HPDE6-E6E7 (cell line): ENCODE data around the gene CYSRT1.
"Not testable (repeated sequence)": the region's sequence is repeated elsewhere in the genome, so short reads cannot be mapped to it uniquely, and the experiment has no call there.

Experiments
- DNase-seq: peaks from one replicate; pipeline ENCODE4 v3.0.0; 2011; ENCODE audit warnings: missing footprints; ENCODE audit errors: extremely low spot score

The CYSRT1 gene

GRCh38 chr9:137236936-137237421 is 12.0 kb downstream of the CYSRT1 start:
- DNase-seq: no peak

- DNase-seq: no peak
These were observed 13.1 kb downstream of the CYSRT1 start for GRCh38 chr9:137237759-137238726.

- not testable (repeated sequence) for DNase-seq
These were observed 14.7 kb downstream of the CYSRT1 start for GRCh38 chr9:137239541-137240200.

GRCh38 chr9:137240318-137240840 is 15.4 kb downstream of the CYSRT1 start:
- DNase-seq: no peak

- DNase-seq: peak; percentile 99
These were observed 16.0 kb downstream of the CYSRT1 start, which contains the start of gene TUBB4B for GRCh38 chr9:137240841-137241489. Gene TUBB4B (plus strand): TSS chr9:137241287. CDS start chr9:137241361, 74 bp downstream.

- peak; percentile 67 for DNase-seq
These were observed 16.7 kb downstream of the CYSRT1 start for GRCh38 chr9:137241490-137242268.

GRCh38 chr9:137242269-137243203 is 17.6 kb downstream of the CYSRT1 start:
- DNase-seq: no peak

- not testable (repeated sequence) for DNase-seq
These were observed 18.3 kb downstream of the CYSRT1 start for GRCh38 chr9:137243266-137243625.

- no peak for DNase-seq
These were observed 18.9 kb downstream of the CYSRT1 start for GRCh38 chr9:137243626-137244485.

GRCh38 chr9:137244486-137245449 is 19.8 kb downstream of the CYSRT1 start:
- no peak for DNase-seq

- DNase-seq: no peak
These were observed 20.8 kb downstream of the CYSRT1 start for GRCh38 chr9:137245450-137246421.

GRCh38 chr9:137247135-137247915 is 22.4 kb downstream of the CYSRT1 start:
- DNase-seq: no peak

GRCh38 chr9:137247916-137248175 is 22.9 kb downstream of the CYSRT1 start:
- DNase-seq: no peak

- no peak for DNase-seq
These were observed 25.6 kb downstream of the CYSRT1 start for GRCh38 chr9:137250329-137251193.

- DNase-seq: no peak
These were observed 26.2 kb downstream of the CYSRT1 start, which contains the start of gene STPG3 for GRCh38 chr9:137251194-137251461. Gene STPG3 (plus strand): TSS chr9:137251286. CDS start chr9:137251287, 1 bp downstream.
